H7 (cell line): Measurements from ENCODE around the gene ANKMY1. TPM values are rescaled to one million over a fixed set of nuclear protein-coding genes. Genes with fewer than 3 reads are reported as not detected.
"Not testable (repeated sequence)": the region's sequence is repeated elsewhere in the genome, so short reads cannot be mapped to it uniquely, and the experiment has no call there.

Source experiments
- DNase-seq: peaks from one replicate; pipeline ENCODE4 v3.0.0; 2012
- H3K27me3 ChIP-seq: 2 replicates; pipeline ENCODE4 v1.6.0; 2011; ENCODE audit warnings: mild to moderate bottlenecking, low read length; ENCODE audit not compliant: control insufficient read depth, insufficient read depth
- H3K36me3 ChIP-seq: replicated peaks from 2 replicates; pipeline ENCODE4 v1.5.1; 2011; ENCODE audit warnings: low read length; ENCODE audit not compliant: control insufficient read depth, insufficient read depth
- H3K4me3 ChIP-seq: 2 replicates; pipeline ENCODE4 v1.5.1; 2011; ENCODE audit warnings: low read depth, mild to moderate bottlenecking, control low read depth, low read length, moderate library complexity; ENCODE audit not compliant: insufficient read depth
- total RNA-seq: library from RNA; depleted of rRNA; stranded (reverse); fragments of >200 nt; shearing (Covaris generic); gene quantifications from 2 replicates; pipeline ENCODE4 v1.2.3, GENCODE V29; 2014

Gene ANKMY1
- total RNA-seq, 1 experiment from 2014 or later: 3.6 TPM

GRCh38 chr2:240570531-240571313, 12.9 kb upstream of the ANKMY1 start:
- peaks cover 28% of the 10 kb centered on the region for H3K27me3 ChIP-seq
- peak; percentile 53 for DNase-seq
- H3K36me3 ChIP-seq: no peaks in the 10 kb centered on the region
- no peak overlapping the region for H3K4me3 ChIP-seq

DNA sequence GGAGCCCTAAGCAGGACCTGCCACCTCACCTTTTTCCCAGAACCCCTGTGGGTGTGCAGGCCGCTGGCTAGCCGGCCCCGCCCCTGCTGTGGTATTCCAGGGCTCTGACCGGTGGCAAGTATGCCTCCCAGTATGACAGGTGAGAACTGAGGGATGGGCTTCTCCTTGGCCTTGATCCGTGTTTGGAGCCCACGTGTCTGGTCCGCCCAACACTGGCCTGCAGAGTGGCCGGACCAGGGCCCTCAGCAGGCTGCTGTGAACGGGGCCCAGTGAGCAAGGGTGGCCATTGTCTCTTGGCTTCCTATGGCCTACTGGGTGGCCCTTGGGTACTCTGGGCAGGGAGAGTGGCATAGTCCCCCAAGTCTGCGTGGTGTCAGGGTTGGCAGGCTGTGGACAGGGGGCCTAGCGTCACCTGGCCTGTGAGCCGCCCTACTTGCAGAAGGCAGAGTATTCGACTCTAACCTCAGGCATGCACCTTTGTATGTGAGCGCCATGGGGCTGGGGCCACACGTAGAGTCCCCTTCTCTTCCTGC, 12.3 kb upstream of the ANKMY1 start:
- no peak for DNase-seq
- Histone ChIP-seq H3K4me3 (no peak overlapping the region), H3K27me3 (peaks cover 28% of the 10 kb centered on the region), H3K36me3 (no peaks in the 10 kb centered on the region)

DNA sequence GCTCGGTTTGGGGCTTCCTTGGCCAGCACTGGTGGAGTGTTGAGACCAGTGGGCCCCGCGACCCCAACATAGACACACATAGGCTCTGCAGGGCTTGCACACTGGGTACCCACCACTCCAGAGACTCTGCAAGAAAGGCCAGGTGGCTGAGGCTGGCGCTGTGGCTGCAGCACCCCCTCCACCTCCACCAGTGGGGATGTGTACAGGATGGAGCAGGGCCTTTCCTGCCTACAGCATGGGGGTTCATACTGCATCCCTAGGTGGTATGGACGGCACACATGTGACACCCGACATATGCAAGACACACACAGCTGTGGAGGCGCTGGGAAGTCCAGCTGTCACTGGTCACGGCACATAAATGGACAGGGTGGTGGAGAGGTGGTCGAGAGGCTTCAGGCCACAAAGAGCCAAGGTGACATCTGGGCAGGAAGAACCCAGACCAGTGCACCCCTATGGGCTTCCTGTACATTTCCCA, 11.8 kb upstream of the ANKMY1 start:
- H3K4me3 ChIP-seq: peak overlapping the region; percentile 46; the same call in 1 of the 2 replicates
- no peaks in the 10 kb centered on the region for H3K36me3 ChIP-seq
- no peak for DNase-seq
- peaks cover 28% of the 10 kb centered on the region for H3K27me3 ChIP-seq

DNA sequence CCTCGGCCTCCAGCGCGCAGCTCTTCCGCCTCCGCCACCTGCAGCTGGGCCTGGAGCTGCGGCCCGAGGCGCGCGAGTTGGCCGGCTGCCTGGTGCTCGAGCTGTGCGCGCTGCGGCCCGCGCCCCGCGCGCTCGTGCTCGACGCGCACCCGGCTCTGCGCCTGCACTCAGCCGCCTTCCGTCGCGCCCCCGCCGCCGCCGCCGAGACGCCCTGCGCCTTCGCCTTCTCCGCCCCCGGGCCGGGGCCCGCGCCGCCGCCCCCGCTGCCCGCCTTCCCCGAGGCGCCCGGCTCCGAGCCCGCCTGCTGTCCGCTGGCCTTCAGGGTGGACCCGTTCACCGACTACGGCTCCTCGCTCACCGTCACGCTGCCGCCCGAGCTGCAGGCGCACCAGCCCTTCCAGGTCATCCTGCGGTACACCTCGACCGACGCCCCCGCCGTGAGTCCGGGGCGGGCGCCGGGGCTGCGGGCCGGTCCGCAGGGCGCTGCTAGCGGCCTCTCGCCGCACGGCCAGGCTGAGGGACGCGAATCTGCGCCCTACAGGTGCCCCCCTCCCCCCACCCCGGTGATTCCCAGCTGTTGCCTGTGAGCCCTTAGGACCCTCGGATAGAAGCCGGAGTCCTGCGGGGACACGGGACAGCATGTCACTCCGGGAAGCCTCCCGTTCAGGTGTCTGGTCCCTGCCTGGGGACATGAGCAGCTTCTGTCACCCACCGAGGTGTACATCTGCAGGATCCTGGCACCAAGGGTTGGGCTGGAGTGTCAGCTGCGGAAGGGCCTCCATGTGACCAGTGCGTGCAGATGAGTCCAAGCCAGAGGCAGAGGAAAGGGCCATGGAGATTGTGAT, 11.1 kb upstream of the ANKMY1 start:
- H3K36me3 ChIP-seq: no peaks in the 10 kb centered on the region
- peaks cover 28% of the 10 kb centered on the region for H3K27me3 ChIP-seq
- DNase-seq: peak; percentile 82
- peak overlapping the region; percentile 46 for H3K4me3 ChIP-seq

- H3K36me3 ChIP-seq: no peaks in the 10 kb centered on the region
- peak; percentile 93 for DNase-seq
- H3K4me3 ChIP-seq: peak within 1 kb of the TSS; percentile 49
- peaks cover 28% of the 10 kb centered on the region for H3K27me3 ChIP-seq
These were observed 10.3 kb upstream of the ANKMY1 start, which contains the start of gene RNPEPL1 for GRCh38 chr2:240567872-240568677. Gene RNPEPL1, plus strand, starts transcription at chr2:240568484. Its CDS starts 103 bp downstream, at chr2:240568587.

GRCh38 chr2:240567137-240567871, 9.5 kb upstream of the ANKMY1 start:
- no peaks in the 10 kb centered on the region for H3K36me3 ChIP-seq
- peak; percentile 56 for DNase-seq
- peak overlapping the region; percentile 49 for H3K4me3 ChIP-seq
- peaks cover 28% of the 10 kb centered on the region for H3K27me3 ChIP-seq

DNA sequence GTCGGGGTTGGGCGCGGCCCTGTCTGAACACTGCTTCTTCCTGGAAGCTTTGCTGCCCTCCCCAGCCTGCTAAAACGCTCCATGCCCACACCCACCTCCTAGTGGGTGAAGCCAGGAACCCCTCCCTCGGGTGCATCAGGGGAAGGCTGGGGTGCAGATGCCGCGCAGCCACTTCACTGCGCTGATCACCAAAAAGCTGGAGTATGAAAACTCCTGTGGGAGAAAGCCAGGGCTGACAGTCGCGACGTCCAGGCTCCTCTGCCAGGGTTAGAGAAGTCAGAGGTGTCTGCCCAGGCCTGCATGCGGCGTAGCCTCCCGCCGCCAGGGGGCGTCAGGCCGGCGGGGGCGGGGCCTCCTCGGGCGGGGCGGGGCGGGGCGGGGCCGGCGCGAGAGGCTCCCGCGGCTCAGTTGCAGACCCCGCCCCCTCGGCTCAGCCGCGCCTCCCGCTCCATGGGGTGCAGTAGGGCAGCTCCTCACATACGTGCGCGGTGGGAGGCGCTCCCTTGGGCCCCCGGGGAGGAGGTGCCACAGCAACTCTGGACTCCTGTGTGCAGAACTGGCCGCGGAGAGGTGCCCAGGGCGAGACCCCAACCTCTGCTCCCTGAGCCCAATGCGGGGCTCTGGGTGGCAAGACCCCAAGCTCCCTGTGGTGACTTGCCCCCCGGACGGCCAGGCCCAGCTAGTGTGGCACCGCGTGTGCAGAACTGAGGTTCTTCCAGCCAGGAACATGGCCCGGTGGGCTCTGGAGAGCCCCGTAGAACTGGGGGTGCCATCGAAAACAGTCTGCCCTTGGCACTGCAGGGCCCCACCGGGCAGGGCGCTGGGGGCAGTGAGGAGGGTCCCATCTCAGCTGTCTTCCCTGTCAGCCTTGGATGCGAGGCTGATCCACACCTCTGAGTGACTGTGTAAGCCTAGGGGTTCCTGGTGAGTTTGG, 8.7 kb upstream of the ANKMY1 start:
- Histone ChIP-seq H3K4me3 (peak overlapping the region; percentile 5; the same call in 1 of the 2 replicates), H3K36me3 (no peaks in the 10 kb centered on the region), H3K27me3 (peaks cover 28% of the 10 kb centered on the region)
- DNase-seq: peak; percentile 96

DNA sequence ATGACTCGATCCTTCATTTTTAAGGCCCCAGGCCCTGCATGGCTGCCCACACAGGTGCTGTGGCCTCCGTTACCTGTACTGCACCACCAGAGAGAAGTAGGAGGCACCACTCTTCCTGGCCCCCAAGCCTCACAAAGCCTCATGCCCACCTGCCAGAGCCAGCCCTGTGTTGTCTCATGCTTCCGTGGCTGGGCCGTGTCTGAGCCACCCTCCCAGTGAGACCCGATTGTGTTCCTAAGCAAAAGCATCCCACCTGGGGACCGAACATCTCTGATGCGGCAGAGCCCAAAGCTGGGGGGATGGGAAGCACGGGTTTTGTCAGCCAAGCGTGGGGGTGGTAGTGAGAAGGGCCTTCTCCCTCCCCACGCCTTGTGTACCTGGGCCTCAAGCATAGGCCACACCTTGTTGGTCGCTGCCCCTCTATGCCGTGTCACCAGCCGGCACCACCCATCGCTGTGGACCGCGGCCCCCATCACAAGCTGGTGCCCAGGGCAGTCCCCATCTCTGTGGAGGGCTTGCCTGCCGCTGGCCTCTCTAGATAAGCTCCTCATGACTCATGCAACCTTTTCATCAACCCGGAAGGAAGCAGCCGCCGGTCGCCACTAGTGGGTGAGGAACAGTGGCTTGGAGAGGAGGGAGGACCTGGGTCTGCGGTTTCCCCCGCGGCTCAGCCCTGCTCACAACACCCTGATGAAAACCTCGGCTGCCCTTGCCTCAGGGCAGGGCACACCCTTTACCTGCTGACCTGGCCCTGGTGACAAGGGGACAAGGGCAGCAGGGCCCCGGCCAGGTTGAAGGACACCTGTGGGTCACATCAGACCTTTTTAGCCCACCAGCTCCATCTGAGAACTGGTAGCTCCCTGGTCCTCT, 7.8 kb upstream of the ANKMY1 start:
- Histone ChIP-seq H3K36me3 (no peaks in the 10 kb centered on the region), H3K27me3 (peaks cover 28% of the 10 kb centered on the region), H3K4me3 (peak overlapping the region; percentile 5; the same call in 1 of the 2 replicates)
- peak; percentile 42 for DNase-seq

- DNase-seq: peak; percentile 40
- Histone ChIP-seq H3K4me3 (no peak overlapping the region), H3K36me3 (no peaks in the 10 kb centered on the region), H3K27me3 (peaks cover 27% of the 10 kb centered on the region)
These were observed 7.0 kb upstream of the ANKMY1 start for GRCh38 chr2:240564561-240565332.

DNA sequence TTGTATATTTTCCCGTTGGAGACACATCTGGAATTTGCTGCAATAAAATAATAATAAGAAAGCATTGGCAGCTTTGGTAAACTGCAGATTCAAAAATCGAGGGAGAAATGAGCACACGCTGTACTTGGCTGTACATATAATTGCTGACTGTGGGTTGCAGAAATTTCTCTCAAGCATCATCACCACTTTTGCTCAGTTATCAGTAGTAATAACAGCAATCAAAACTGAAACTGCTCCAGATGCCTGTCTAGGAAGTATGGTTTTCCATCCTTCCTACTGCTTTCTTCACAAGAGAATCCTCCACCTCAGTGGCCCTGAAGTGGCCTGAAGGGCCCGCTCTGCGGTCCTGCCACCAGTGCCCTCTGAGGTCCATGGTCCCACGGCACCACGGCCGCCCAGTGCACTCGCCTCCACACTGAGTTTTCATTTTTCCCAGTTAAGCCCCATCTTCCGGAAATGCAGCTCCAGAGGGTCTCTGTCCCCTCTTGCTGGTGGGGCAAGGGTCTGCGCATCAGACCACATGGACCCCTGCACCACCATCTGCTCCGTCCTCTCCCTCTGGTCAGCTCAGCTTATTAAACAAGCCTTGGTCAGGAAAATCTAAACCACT, 6.3 kb upstream of the ANKMY1 start:
- Histone ChIP-seq H3K27me3 (peaks cover 27% of the 10 kb centered on the region), H3K36me3 (no peaks in the 10 kb centered on the region), H3K4me3 (no peak overlapping the region)
- DNase-seq: no peak

DNA sequence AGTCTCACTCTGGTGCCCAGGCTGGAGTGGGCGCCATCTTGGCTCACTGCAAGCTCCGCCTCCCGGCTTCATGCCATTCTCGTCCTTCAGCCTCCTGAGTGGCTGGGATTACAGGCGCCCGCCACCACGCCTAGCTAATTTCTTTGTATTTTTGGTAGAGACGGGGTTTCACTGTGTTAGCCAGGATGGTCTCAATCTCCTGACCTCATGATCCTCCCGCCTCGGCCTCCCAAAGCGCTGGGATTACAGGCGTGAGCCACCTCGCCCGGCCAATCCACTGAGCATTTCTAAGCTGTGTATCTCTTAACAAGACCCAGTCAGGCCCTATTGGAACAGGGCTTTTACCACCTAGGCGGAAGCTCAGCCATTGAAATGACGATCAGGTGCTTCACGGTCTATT, 5.4 kb upstream of the ANKMY1 start:
- peaks cover 31% of the 10 kb centered on the region for H3K27me3 ChIP-seq
- H3K4me3 ChIP-seq, H3K36me3 ChIP-seq, DNase-seq: not testable (repeated sequence)
